Mesendoderm (in vitro differentiated cells): ENCODE measurements around the gene ZBTB34.
A peak's percentile ranks its signal among the peaks of the same experiment; 100 is the strongest.

Experiments used
- DNase-seq: peaks from one replicate; pipeline ENCODE4 v3.0.0; 2013
- H2AK5ac ChIP-seq: 2 replicates; pipeline ENCODE4 v1.6.1; 2013; ENCODE audit warnings: low read length, inconsistent platforms
- H2BK120ac ChIP-seq: 2 replicates; pipeline ENCODE4 v1.6.1; 2013; ENCODE audit warnings: low read depth, mild to moderate bottlenecking, low read length, moderate library complexity, mixed read lengths
- H2BK15ac ChIP-seq: replicated peaks from 2 replicates; pipeline ENCODE4 v1.6.1; 2013; ENCODE audit warnings: low read depth, mild to moderate bottlenecking, moderate library complexity
- H2BK5ac ChIP-seq: 2 replicates; pipeline ENCODE4 v1.6.1; 2013; ENCODE audit warnings: low read length, inconsistent platforms
- H3K18ac ChIP-seq: 2 replicates; pipeline ENCODE4 v1.6.1; 2013; ENCODE audit warnings: mild to moderate bottlenecking, low read length, mixed read lengths
- H3K23ac ChIP-seq: one replicate; pipeline ENCODE4 v1.6.1; 2013; ENCODE audit warnings: low read length
- H3K27ac ChIP-seq: 2 replicates; pipeline ENCODE4 v1.5.1; 2013; ENCODE audit warnings: low read depth, mild to moderate bottlenecking, inconsistent platforms, low read length, moderate library complexity
- H3K27me3 ChIP-seq: 2 replicates; pipeline ENCODE4 v1.6.1; 2013; ENCODE audit warnings: low read length, control low read depth, mild to moderate bottlenecking, inconsistent platforms; ENCODE audit not compliant: insufficient read depth, poor library complexity
- H3K36me3 ChIP-seq: 2 replicates; pipeline ENCODE4 v1.6.1; 2013; ENCODE audit warnings: low read length, inconsistent platforms; ENCODE audit not compliant: control insufficient read depth, insufficient read depth
- H3K4ac ChIP-seq: one replicate; pipeline ENCODE4 v1.6.1; 2013; ENCODE audit warnings: low read depth, mild to moderate bottlenecking, low read length, moderate library complexity
- H3K4me1 ChIP-seq: 2 replicates; pipeline ENCODE4 v1.6.1; 2013; ENCODE audit warnings: low read depth, low read length, inconsistent platforms; ENCODE audit not compliant: control insufficient read depth
- H3K4me2 ChIP-seq: 2 replicates; pipeline ENCODE4 v1.6.1; 2013; ENCODE audit warnings: low read length
- H3K4me3 ChIP-seq: 2 replicates; pipeline ENCODE4 v1.5.1; 2013; ENCODE audit warnings: mild to moderate bottlenecking, low read length
- H3K56ac ChIP-seq: one replicate; pipeline ENCODE4 v1.6.1; 2013; ENCODE audit warnings: low read length
- H3K79me1 ChIP-seq: 2 replicates; pipeline ENCODE4 v1.6.1; 2013; ENCODE audit warnings: low read length, inconsistent platforms
- H3K79me2 ChIP-seq: 2 replicates; pipeline ENCODE4 v1.6.1; 2013; ENCODE audit warnings: mild to moderate bottlenecking, low read length; ENCODE audit not compliant: control insufficient read depth, insufficient read depth
- H3K9ac ChIP-seq: 2 replicates; pipeline ENCODE4 v1.6.1; 2013; ENCODE audit warnings: low read length, inconsistent platforms
- H4K5ac ChIP-seq: one replicate; pipeline ENCODE4 v1.6.1; 2013; ENCODE audit warnings: low read length
- H4K8ac ChIP-seq: one replicate; pipeline ENCODE4 v1.6.1; 2013; ENCODE audit warnings: low read depth, mild to moderate bottlenecking, control low read depth, low read length, moderate library complexity
- WGBS: extraction: QIAGEN DNeasy Blood & Tissue Kit; methylation state at CpG from one replicate; pipeline ENCODE4 v1.1.7; 2013; ENCODE audit warnings: low lambda C conversion rate, missing lambda C conversion rate; ENCODE audit not compliant: insufficient coverage; ENCODE audit errors: extremely low coverage; 5-methylcytosine and 5-hydroxymethylcytosine counted together

The ZBTB34 gene

DNA sequence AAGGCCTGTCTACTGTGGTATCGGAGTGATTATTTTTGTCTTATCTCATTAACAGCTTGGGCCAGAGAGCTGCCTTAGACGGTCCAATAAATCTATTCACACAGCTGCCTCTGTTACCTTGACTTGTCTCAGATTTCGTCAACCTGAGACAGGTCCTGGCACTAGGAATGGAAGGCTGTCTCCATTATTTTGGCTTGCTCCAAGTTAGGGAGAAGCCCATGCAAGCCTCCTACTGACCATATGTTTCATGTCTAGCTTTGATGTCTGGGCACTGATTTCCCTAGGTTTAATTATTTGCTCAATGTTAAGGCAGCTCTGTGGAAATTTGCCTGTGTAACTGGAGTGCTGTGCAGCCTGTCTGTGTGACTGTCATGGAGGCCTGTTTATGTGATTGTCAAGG is 41.8 kb downstream of the ZBTB34 start:
- no peak overlapping the region for H2BK15ac ChIP-seq
- no peak overlapping the region for H2BK5ac ChIP-seq
- H4K8ac ChIP-seq, result no peak overlapping the region
- no peak overlapping the region for H3K9ac ChIP-seq
- no peaks in the 10 kb centered on the region for H3K79me2 ChIP-seq
- no peak overlapping the region for H3K23ac ChIP-seq
- no peak for DNase-seq
- no peak overlapping the region for H3K4ac ChIP-seq
- H3K4me1 ChIP-seq, result no peaks in the 10 kb centered on the region
- no peak overlapping the region for H3K4me3 ChIP-seq
- no peak overlapping the region for H3K4me2 ChIP-seq
- H3K79me1 ChIP-seq, result no peaks in the 10 kb centered on the region
- H3K36me3 ChIP-seq, result no peaks in the 10 kb centered on the region
- H3K27ac ChIP-seq, result no peak overlapping the region
- no peaks in the 10 kb centered on the region for H3K27me3 ChIP-seq
- H4K5ac ChIP-seq, result no peak overlapping the region
- no peak overlapping the region for H3K18ac ChIP-seq
- no CpG with 5 or more reads among the region's 3 CpGs for WGBS
- no peak overlapping the region for H3K56ac ChIP-seq
- no peak overlapping the region for H2AK5ac ChIP-seq
- H2BK120ac ChIP-seq, result no peak overlapping the region

DNA sequence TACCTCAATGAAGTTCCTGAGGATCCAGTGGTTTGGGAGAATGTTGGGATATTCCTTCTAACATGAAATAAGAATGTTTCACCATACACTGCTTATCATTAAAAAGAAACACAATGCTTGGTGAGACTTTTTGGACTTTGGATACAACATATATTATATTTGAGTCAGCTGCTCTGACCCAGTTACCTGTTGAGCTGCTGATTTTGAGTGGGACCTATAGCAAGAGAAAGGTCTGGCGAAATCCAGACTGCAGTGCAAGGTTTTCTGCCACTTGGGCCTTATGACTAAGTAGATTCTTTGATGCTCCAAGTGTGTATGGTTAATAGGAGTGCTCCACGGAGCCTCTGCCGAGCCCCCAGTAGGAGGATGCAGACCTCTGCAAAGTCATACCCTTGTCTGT is 44.1 kb downstream of the ZBTB34 start:
- H3K9ac ChIP-seq, result no peak overlapping the region
- no peaks in the 10 kb centered on the region for H3K79me1 ChIP-seq
- no peak overlapping the region for H2AK5ac ChIP-seq
- H3K4me1 ChIP-seq, result no peaks in the 10 kb centered on the region
- H3K27me3 ChIP-seq, result no peaks in the 10 kb centered on the region
- H3K18ac ChIP-seq, result no peak overlapping the region
- no CpG with 5 or more reads among the region's 3 CpGs for WGBS
- H2BK15ac ChIP-seq, result no peak overlapping the region
- H3K79me2 ChIP-seq, result no peaks in the 10 kb centered on the region
- no peak overlapping the region for H4K5ac ChIP-seq
- no peak overlapping the region for H3K4me2 ChIP-seq
- H2BK5ac ChIP-seq, result no peak overlapping the region
- H3K56ac ChIP-seq, result no peak overlapping the region
- no peaks in the 10 kb centered on the region for H3K36me3 ChIP-seq
- no peak overlapping the region for H3K27ac ChIP-seq
- no peak overlapping the region for H2BK120ac ChIP-seq
- no peak overlapping the region for H3K23ac ChIP-seq
- DNase-seq, result no peak
- no peak overlapping the region for H3K4ac ChIP-seq
- H3K4me3 ChIP-seq, result no peak overlapping the region
- H4K8ac ChIP-seq, result no peak overlapping the region

DNA sequence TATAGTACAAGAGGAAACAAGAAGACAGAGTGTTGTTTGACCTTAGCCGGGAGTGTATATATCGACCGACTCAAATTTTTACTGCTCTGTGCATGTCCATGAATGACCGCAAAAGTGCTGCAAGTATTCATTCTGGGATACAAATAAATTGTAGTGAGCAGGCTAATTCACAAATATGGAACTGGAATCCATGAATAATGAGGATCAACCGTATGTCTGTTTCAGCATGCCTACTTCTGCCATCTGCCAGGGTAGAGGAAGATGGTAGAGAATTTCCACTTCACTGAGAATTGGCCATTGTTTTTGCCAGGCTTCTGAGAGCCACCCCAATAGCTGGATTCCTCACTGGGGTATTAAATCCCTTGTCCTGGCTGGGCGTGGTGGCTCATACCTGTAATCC is 45.7 kb downstream of the ZBTB34 start:
- no peak for DNase-seq
- H3K4ac ChIP-seq, result no peak overlapping the region
- no peak overlapping the region for H2BK15ac ChIP-seq
- no peak overlapping the region for H3K4me2 ChIP-seq
- H3K18ac ChIP-seq, result no peak overlapping the region
- no peaks in the 10 kb centered on the region for H3K36me3 ChIP-seq
- no peak overlapping the region for H3K27ac ChIP-seq
- H3K27me3 ChIP-seq, result no peaks in the 10 kb centered on the region
- no peak overlapping the region for H2AK5ac ChIP-seq
- no peak overlapping the region for H3K4me3 ChIP-seq
- no peak overlapping the region for H3K23ac ChIP-seq
- no peak overlapping the region for H3K9ac ChIP-seq
- no peak overlapping the region for H4K5ac ChIP-seq
- no peaks in the 10 kb centered on the region for H3K4me1 ChIP-seq
- WGBS, result no CpG with 5 or more reads among the region's 6 CpGs
- no peak overlapping the region for H3K56ac ChIP-seq
- H3K79me1 ChIP-seq, result no peaks in the 10 kb centered on the region
- H4K8ac ChIP-seq, result no peak overlapping the region
- no peaks in the 10 kb centered on the region for H3K79me2 ChIP-seq
- no peak overlapping the region for H2BK5ac ChIP-seq
- no peak overlapping the region for H2BK120ac ChIP-seq

DNA sequence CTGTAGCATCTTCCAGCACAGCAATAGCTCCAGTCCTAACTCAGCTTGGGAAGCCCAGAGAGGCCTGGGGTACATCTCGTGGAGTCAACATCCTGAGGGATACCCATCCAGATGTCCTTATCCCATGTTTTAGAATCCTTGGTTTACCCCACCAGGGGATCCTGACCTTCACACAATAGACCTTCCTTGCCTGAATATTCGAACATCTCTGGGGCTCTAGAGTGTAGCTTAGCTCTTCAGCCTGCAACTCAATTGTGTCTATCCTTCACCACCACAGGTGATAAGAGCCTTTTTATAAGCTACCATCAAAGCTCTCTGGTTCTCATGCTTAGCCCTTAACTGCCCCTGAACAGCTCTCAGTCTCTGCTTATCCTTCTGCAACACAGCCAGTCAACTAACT is 46.6 kb downstream of the ZBTB34 start:
- H3K4me2 ChIP-seq, result no peak overlapping the region
- H3K79me2 ChIP-seq, result no peaks in the 10 kb centered on the region
- H2BK15ac ChIP-seq, result no peak overlapping the region
- H3K4ac ChIP-seq, result no peak overlapping the region
- no peak overlapping the region for H4K8ac ChIP-seq
- H3K9ac ChIP-seq, result no peak overlapping the region
- no peak overlapping the region for H4K5ac ChIP-seq
- H3K23ac ChIP-seq, result no peak overlapping the region
- H3K27me3 ChIP-seq, result no peaks in the 10 kb centered on the region
- H3K4me1 ChIP-seq, result no peaks in the 10 kb centered on the region
- no CpG with 5 or more reads among the region's 2 CpGs for WGBS
- no peak overlapping the region for H3K4me3 ChIP-seq
- no peak overlapping the region for H2BK120ac ChIP-seq
- no peaks in the 10 kb centered on the region for H3K79me1 ChIP-seq
- H3K36me3 ChIP-seq, result no peaks in the 10 kb centered on the region
- no peak overlapping the region for H2BK5ac ChIP-seq
- H3K27ac ChIP-seq, result no peak overlapping the region
- H2AK5ac ChIP-seq, result no peak overlapping the region
- H3K18ac ChIP-seq, result no peak overlapping the region
- H3K56ac ChIP-seq, result no peak overlapping the region
- no peak for DNase-seq

DNA sequence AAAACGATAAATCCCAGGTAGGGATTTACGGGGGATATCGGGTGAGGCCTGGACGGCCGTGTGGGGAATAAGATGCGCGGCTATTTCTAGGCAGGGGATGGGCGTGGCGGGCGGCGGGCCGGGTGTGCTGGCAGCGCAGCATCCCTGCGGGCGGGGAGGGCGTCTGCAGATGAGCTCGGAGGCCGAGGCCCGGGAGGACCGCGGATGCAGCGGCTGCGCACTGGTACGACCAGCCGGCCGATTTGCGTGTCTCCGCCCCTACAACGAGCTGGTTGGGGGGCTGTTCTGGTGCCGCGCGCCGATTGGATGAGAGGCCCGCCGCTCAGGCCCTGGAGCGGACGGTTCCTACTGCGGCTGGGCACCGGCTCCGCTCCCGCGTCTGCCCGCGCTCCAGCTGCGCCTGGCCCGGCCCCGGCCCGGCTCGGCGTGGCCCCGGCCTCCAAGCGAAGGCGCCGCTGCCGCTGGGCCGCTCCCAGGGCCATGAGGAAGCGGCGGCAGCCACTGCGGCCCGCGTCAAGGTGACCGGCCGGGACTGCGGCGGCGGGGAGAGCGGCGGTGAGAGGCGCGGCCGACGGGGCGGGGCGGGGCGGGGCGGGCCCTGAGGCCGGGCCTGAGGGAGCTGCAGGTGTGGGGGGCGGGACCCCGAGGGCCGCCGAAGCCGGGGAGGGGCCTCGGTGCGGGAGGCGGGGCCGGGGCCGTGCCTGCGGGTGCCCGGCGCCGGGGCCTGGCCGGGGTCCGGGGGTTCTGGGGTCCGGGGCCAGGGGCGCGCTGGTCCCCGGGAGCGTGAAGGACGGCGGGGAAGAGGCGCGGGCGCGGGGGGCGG is 54.2 kb downstream of the ZBTB34 start, which contains the start of gene RALGPS1:
RALGPS1 (plus strand) TSS at position 325 of the 823 bp plus-strand sequence. CDS start 47,508 bp downstream, outside the sequence.
- Histone ChIP-seq H4K8ac (no peak within 1 kb of the TSS), H3K79me1 (no peaks in the 10 kb centered on the region), H3K4ac (no peak within 1 kb of the TSS), H2AK5ac (no peak within 1 kb of the TSS), H4K5ac (no peak within 1 kb of the TSS), H3K27me3 (no peaks in the 10 kb centered on the region), H3K56ac (peak within 1 kb of the TSS; percentile 76), H3K79me2 (no peaks in the 10 kb centered on the region), H2BK5ac (no peak within 1 kb of the TSS), H3K4me3 (peak within 1 kb of the TSS; percentile 48), H3K9ac (peak within 1 kb of the TSS; percentile 63), H3K27ac (peak within 1 kb of the TSS; percentile 59), H3K4me1 (no peaks in the 10 kb centered on the region), H2BK120ac (no peak within 1 kb of the TSS), H2BK15ac (no peak within 1 kb of the TSS), H3K18ac (no peak within 1 kb of the TSS), H3K23ac (no peak within 1 kb of the TSS), H3K4me2 (peak within 1 kb of the TSS; percentile 42), H3K36me3 (no peaks in the 10 kb centered on the region)
- WGBS, result no CpG with 5 or more reads among the region's 105 CpGs
- peak; percentile 98 for DNase-seq
